ENCODE results near the gene ACACB.

ACACB gene

GRCh38 chr12:109178532-109178931 is 62.1 kb downstream of the ACACB start:
- DNase-seq: no peak

- no peak for DNase-seq
Measured at GRCh38 chr12:109179927-109180326, 63.5 kb downstream of the ACACB start.

GRCh38 chr12:109182041-109182839 is 65.9 kb downstream of the ACACB start:
- no peak for DNase-seq

GRCh38 chr12:109185441-109185840 is 69.1 kb downstream of the ACACB start:
- no peak for DNase-seq

- no peak for DNase-seq
Measured at GRCh38 chr12:109186993-109187653, 70.7 kb downstream of the ACACB start.

GRCh38 chr12:109188108-109188712 is 71.8 kb downstream of the ACACB start:
- no peak for DNase-seq

GRCh38 chr12:109189291-109189690 is 72.9 kb downstream of the ACACB start:
- no peak for DNase-seq

GRCh38 chr12:109191621-109192250 is 75.3 kb downstream of the ACACB start:
- no peak for DNase-seq

- DNase-seq: no peak
Measured at GRCh38 chr12:109192358-109192757, 76.0 kb downstream of the ACACB start.

- no peak for DNase-seq
Measured at GRCh38 chr12:109193896-109194295, 77.5 kb downstream of the ACACB start.

- no peak for DNase-seq
Measured at GRCh38 chr12:109196332-109196731, 79.9 kb downstream of the ACACB start.

GRCh38 chr12:109197327-109197726 is 80.9 kb downstream of the ACACB start:
- no peak for DNase-seq

GRCh38 chr12:109199324-109199723 is 82.9 kb downstream of the ACACB start:
- no peak for DNase-seq

GRCh38 chr12:109200825-109201495 is 84.6 kb downstream of the ACACB start:
- no peak for DNase-seq

- no peak for DNase-seq
Measured at GRCh38 chr12:109201496-109201885, 85.1 kb downstream of the ACACB start.

GRCh38 chr12:109202770-109203169 is 86.4 kb downstream of the ACACB start:
- DNase-seq: no peak

- no peak for DNase-seq
Measured at GRCh38 chr12:109203480-109203879, 87.1 kb downstream of the ACACB start.

GRCh38 chr12:109209082-109209481 is 92.7 kb downstream of the ACACB start:
- DNase-seq: no peak

- DNase-seq: no peak
Measured at GRCh38 chr12:109212460-109213115, 96.2 kb downstream of the ACACB start.

- DNase-seq: no peak
Measured at GRCh38 chr12:109214131-109214530, 97.7 kb downstream of the ACACB start.

GRCh38 chr12:109218996-109219395 is 102.6 kb downstream of the ACACB start:
- no peak for DNase-seq

- DNase-seq: no peak
Measured at GRCh38 chr12:109219938-109220337, 103.6 kb downstream of the ACACB start.
